Large intestine (tissue), 3 donors: Measurements from ENCODE around the gene SMURF2. TPM values are rescaled to one million over a fixed set of nuclear protein-coding genes. Genes with fewer than 3 reads are reported as not detected.

Source experiments
- DNase-seq, 2 donors: peaks; one replicate each; pipeline versions ENCODE4 v3.0.0 to v3.0.0-alpha.2; 2013
- H3K27ac ChIP-seq: one replicate; pipeline ENCODE4 v1.5.1; 2013; ENCODE audit warnings: low read length
- H3K27me3 ChIP-seq: 2 replicates; pipeline ENCODE4 v1.6.1; 2013; ENCODE audit warnings: low read length; ENCODE audit not compliant: control insufficient read depth, insufficient read depth
- H3K36me3 ChIP-seq: 2 replicates; pipeline ENCODE4 v1.6.1; 2013; ENCODE audit warnings: low read length; ENCODE audit not compliant: control insufficient read depth, insufficient read depth
- H3K4me1 ChIP-seq: one replicate; pipeline ENCODE4 v1.6.1; 2013; ENCODE audit warnings: low read length; ENCODE audit not compliant: control insufficient read depth, insufficient read depth
- H3K4me3 ChIP-seq: one replicate; pipeline ENCODE4 v1.5.1; 2013; ENCODE audit warnings: low read length
- H3K9me3 ChIP-seq: one replicate; pipeline ENCODE4 v1.6.1; 2013; ENCODE audit warnings: mild to moderate bottlenecking, low read depth, low read length, moderate library complexity; ENCODE audit not compliant: control insufficient read depth
- WGBS: methylation state at CpG from one replicate; pipeline ENCODE4 v1.1.5; 2013; ENCODE audit warnings: low lambda C conversion rate; ENCODE audit not compliant: insufficient coverage; 5-methylcytosine and 5-hydroxymethylcytosine counted together
- polyA plus RNA-seq: library from polyadenylated mRNA; unstranded; fragments of 120-200 nt; gene quantifications from one replicate; pipeline ENCODE4 v1.2.1, GENCODE V29; 2013

SMURF2 gene
- polyA plus RNA-seq, 1 donor: 20.4 TPM

- H3K9me3 ChIP-seq: peaks cover 3% of the 10 kb centered on the region
- H3K27me3 ChIP-seq: no peaks in the 10 kb centered on the region
- DNase-seq: no peak
- no peaks in the 10 kb centered on the region for H3K36me3 ChIP-seq
- no peak overlapping the region for H3K27ac ChIP-seq
- H3K4me3 ChIP-seq: no peak overlapping the region
- H3K4me1 ChIP-seq: no peaks in the 10 kb centered on the region
- 85% methylated on average over 2 of the region's 6 CpGs for WGBS
These were observed 8.7 kb downstream of the SMURF2 start for GRCh38 chr17:64653325-64653984.

DNA sequence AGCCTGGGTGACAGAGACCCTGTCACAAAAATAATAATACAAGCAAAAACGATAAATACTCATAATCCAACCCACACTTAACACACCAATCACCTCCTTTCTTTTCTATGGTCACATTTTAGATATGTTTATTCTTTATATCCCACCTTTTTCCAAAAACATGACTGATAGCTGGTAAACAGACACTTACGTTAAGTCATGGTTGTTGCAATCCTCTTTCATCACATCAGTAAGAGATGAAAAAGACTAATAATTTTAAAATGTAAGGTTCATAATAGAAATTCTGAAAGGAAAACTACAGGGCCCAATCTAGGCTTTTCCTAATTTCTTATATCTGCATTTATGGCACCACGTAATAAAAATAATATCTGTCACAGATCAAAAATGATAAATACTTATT, 10.2 kb downstream of the SMURF2 start:
- H3K27me3 ChIP-seq: no peaks in the 10 kb centered on the region
- no peaks in the 10 kb centered on the region for H3K4me1 ChIP-seq
- 67% methylated on average over 1 of the region's 3 CpGs for WGBS
- DNase-seq: no peak
- no peak overlapping the region for H3K27ac ChIP-seq
- H3K36me3 ChIP-seq: no peaks in the 10 kb centered on the region
- H3K4me3 ChIP-seq: no peak overlapping the region
- peaks cover 3% of the 10 kb centered on the region for H3K9me3 ChIP-seq

- no peak overlapping the region for H3K27ac ChIP-seq
- no peak for DNase-seq
- H3K27me3 ChIP-seq: no peaks in the 10 kb centered on the region
- WGBS: no CpG with 5 or more reads among the region's 1 CpG
- peaks cover 5% of the 10 kb centered on the region for H3K36me3 ChIP-seq
- H3K9me3 ChIP-seq: no peaks in the 10 kb centered on the region
- H3K4me1 ChIP-seq: no peaks in the 10 kb centered on the region
- H3K4me3 ChIP-seq: no peak overlapping the region
These were observed 13.9 kb downstream of the SMURF2 start for GRCh38 chr17:64648234-64648633.

GRCh38 chr17:64647817-64648216, 14.3 kb downstream of the SMURF2 start:
- H3K4me1 ChIP-seq: no peaks in the 10 kb centered on the region

DNA sequence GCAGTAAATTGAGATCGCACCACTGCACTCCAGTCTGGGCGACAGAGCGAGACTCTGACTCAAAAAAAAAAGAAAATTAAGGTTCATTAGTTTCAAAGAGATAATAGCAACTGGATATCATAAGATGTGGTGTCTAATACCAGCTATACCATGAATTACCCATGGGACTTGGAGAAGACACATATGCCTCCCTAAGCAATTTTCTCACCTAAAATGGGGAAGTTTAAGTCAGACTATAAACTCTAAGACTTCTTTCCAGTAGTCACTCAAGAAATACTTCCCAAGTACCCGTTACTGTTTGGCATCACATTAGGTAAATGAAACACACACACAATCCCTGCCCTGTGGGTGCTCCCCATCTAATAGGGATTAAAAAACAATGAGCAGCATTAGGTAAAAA, 22.6 kb downstream of the SMURF2 start:
- Histone ChIP-seq H3K4me1 (no peaks in the 10 kb centered on the region), H3K27ac (no peak overlapping the region), H3K4me3 (no peak overlapping the region), H3K36me3 (peaks cover 8% of the 10 kb centered on the region), H3K9me3 (no peaks in the 10 kb centered on the region), H3K27me3 (no peaks in the 10 kb centered on the region)
- no peak for DNase-seq
- 100% methylated on average over 3 of the region's 4 CpGs for WGBS

More at GRCh38 chr17:64647817-64648216, 14.3 kb downstream of the SMURF2 start:
- peaks cover 8% of the 10 kb centered on the region for H3K36me3 ChIP-seq
- no peak for DNase-seq
- H3K4me3 ChIP-seq: no peak overlapping the region
- WGBS: 100% methylated on average over 1 of the region's 1 CpG
- no peak overlapping the region for H3K27ac ChIP-seq
- no peaks in the 10 kb centered on the region for H3K27me3 ChIP-seq
- H3K9me3 ChIP-seq: no peaks in the 10 kb centered on the region

DNA sequence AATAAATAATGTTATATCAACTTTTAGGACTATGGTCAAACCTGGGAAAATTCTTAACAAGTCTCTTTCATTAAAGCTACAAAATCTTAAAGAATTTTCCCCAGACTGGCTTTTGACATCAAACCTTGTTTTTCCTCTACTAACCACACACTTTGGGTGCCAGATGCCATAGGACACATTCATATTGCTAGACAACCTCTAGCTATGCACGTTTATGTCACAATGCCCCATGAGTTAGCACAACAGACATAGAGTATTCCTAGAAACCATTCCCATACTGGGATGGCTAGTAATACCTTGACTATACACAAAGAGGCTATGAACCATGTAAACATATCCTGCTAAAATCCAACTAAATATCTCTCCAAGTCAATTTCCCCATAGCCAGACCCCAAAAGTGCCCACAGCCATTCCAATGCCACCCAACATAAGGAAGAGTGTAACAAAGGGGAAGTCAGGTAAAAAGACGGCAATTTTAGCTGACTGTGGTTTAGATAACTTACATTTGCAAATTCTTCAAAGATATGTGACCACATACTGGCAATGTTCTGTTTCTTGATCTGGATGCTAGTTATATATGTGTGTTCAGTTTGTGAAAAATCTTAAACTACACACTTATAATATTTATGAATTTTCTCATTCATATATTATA, 23.4 kb downstream of the SMURF2 start:
- no CpG with 5 or more reads among the region's 2 CpGs for WGBS
- H3K9me3 ChIP-seq: no peaks in the 10 kb centered on the region
- H3K4me3 ChIP-seq: no peak overlapping the region
- H3K27ac ChIP-seq: no peak overlapping the region
- H3K27me3 ChIP-seq: no peaks in the 10 kb centered on the region
- DNase-seq: no peak
- no peaks in the 10 kb centered on the region for H3K4me1 ChIP-seq
- peaks cover 3% of the 10 kb centered on the region for H3K36me3 ChIP-seq

- Histone ChIP-seq H3K4me1 (no peaks in the 10 kb centered on the region), H3K36me3 (no peaks in the 10 kb centered on the region), H3K4me3 (no peak overlapping the region), H3K9me3 (no peaks in the 10 kb centered on the region), H3K27ac (no peak overlapping the region), H3K27me3 (no peaks in the 10 kb centered on the region)
- 88% methylated on average over 1 of the region's 1 CpG for WGBS
- no peak for DNase-seq
These were observed 26.3 kb downstream of the SMURF2 start for GRCh38 chr17:64635647-64636305.

DNA sequence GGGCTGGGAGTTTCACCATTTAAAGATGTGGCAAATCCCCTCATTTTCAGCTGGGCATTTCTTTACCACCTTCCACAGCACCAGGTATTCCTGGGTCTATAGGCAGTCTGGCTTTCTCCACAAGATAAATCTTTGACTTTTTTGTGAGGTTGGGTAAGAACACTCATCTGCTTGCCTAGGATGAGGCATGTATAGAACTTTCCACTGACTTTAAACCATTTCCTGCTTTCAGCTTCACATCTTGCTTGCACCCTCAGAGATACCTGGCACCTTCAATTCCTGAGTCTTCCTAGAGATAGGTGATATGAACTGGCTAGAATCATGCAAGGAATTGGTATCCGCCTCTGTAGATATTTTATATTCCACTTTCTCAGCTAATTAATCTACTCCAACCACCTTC, 27.9 kb downstream of the SMURF2 start:
- Histone ChIP-seq H3K4me3 (no peak overlapping the region), H3K36me3 (no peaks in the 10 kb centered on the region), H3K27me3 (no peaks in the 10 kb centered on the region), H3K9me3 (no peaks in the 10 kb centered on the region), H3K4me1 (no peaks in the 10 kb centered on the region), H3K27ac (no peak overlapping the region)
- DNase-seq: no peak
- WGBS: 100% methylated on average over 1 of the region's 1 CpG

- Histone ChIP-seq H3K4me3 (no peak overlapping the region), H3K36me3 (no peaks in the 10 kb centered on the region), H3K27ac (no peak overlapping the region), H3K9me3 (no peaks in the 10 kb centered on the region), H3K27me3 (no peaks in the 10 kb centered on the region), H3K4me1 (no peaks in the 10 kb centered on the region)
- no CpG with 5 or more reads among the region's 2 CpGs for WGBS
- no peak for DNase-seq
These were observed 29.5 kb downstream of the SMURF2 start for GRCh38 chr17:64632606-64633005.

DNA sequence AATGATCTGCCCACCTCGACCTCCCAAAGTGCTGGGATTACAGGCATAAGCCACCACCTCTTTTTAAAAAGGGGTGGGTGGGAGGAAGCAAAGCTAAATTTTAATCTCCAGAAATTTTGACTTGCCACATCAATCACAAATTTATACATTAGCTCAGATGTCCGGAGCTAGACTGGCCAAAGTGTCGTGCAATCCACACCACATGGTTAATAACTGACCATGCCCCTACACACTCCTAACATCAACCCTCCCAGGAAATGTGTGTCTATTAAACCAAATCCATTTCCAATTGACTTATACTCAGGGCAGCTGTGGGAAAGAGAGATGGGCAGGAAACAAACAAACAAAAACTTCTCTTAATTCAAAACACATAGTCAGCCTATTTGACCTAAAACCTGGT, 29.9 kb downstream of the SMURF2 start:
- no peaks in the 10 kb centered on the region for H3K4me1 ChIP-seq
- no peaks in the 10 kb centered on the region for H3K36me3 ChIP-seq
- no peak overlapping the region for H3K27ac ChIP-seq
- H3K9me3 ChIP-seq: no peaks in the 10 kb centered on the region
- H3K27me3 ChIP-seq: no peaks in the 10 kb centered on the region
- no CpG with 5 or more reads among the region's 3 CpGs for WGBS
- no peak overlapping the region for H3K4me3 ChIP-seq
- DNase-seq: no peak
